ENCODE data around the gene CROCC.

Gene CROCC

DNA sequence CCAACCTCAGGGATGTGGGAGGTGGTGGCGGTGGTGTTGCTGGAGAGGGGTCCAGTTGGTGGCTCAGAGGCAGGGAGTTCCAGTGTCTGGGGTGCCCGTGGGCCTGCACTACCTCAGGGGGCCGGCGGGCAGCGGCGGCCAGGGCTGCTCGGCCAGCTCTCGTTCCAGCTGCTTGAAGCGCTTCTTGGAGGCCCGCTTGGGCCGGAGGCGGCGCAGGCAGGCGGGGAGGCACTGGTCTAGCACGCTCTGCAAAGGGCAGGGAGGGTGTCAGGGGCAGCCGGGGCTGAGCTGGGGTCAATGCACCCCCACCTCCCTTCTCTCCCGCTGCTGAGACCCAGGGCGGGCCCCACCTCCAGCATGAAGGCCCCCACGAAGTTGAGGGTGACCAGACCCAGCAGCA, 64.4 kb downstream of the CROCC start:
- TF ChIP-seq, protein P1, sequence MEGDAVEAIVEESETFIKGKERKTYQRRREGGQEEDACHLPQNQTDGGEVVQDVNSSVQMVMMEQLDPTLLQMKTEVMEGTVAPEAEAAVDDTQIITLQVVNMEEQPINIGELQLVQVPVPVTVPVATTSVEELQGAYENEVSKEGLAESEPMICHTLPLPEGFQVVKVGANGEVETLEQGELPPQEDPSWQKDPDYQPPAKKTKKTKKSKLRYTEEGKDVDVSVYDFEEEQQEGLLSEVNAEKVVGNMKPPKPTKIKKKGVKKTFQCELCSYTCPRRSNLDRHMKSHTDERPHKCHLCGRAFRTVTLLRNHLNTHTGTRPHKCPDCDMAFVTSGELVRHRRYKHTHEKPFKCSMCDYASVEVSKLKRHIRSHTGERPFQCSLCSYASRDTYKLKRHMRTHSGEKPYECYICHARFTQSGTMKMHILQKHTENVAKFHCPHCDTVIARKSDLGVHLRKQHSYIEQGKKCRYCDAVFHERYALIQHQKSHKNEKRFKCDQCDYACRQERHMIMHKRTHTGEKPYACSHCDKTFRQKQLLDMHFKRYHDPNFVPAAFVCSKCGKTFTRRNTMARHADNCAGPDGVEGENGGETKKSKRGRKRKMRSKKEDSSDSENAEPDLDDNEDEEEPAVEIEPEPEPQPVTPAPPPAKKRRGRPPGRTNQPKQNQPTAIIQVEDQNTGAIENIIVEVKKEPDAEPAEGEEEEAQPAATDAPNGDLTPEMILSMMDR (IDR thresholded peaks at IDR 0.05), result no peak
- Mint-ChIP-seq H3K4me1 (peaks cover 31% of the 10 kb centered on the region), H3K36me3 (ENCODE audit: low read depth) (no peaks in the 10 kb centered on the region), H3K27me3 (ENCODE audit: low read depth, poor library complexity) (peaks cover 3% of the 10 kb centered on the region), H3K9me3 (no peaks in the 10 kb centered on the region), H3K4me3 (no peak overlapping the region), H3K27ac (no peak overlapping the region)
- DNase-seq, result no peak

DNA sequence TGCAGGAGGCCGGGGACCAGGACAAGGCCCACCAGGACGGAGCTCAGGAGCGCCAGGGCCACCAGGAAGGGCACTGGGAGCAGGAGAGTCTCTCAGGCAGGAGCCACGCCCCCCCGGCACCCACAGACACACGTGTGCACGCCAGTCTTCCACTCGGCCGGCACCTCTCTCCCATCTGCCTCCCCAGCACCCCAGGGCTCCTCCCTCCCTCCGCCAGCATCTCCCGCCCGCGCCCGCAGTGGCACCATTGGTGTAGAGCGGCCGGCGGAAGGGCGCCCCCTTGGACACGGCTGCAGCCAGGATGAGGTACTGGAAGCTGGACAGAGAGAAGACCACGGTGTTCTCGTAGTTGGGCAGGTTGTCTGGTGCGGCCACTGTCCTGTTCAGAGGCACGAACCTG, 64.8 kb downstream of the CROCC start:
- H3K9me3 Mint-ChIP-seq, result no peaks in the 10 kb centered on the region
- H3K36me3 Mint-ChIP-seq (ENCODE audit: low read depth), result no peaks in the 10 kb centered on the region
- TF ChIP-seq, protein P1 (IDR thresholded peaks at IDR 0.05), result no peak
- H3K4me1 Mint-ChIP-seq, result peaks cover 27% of the 10 kb centered on the region
- H3K4me3 Mint-ChIP-seq, result no peak overlapping the region
- no peak overlapping the region for H3K27ac Mint-ChIP-seq
- no peak for DNase-seq
- H3K27me3 Mint-ChIP-seq (ENCODE audit: low read depth, poor library complexity), result peaks cover 1% of the 10 kb centered on the region

DNA sequence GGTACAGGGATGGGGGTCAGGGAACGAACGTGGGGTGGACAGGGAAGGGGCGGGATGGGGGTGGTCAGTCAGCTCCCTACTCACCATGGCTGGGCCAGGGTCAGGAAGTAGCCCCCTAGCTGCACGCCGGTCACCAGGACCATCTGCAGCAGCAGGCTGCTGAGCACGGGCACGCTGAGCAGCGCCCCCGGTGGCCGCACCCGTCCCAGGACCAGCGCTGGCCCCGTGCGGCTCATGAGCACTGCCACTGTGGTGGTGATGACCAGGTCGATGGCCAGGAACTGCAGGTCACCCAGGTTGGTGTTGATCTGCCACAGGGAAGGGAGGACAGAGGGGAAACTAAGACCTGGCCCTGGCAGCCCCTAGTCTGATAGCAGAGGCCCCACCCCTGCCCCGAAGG, 65.2 kb downstream of the CROCC start:
- TF ChIP-seq, protein P1 (IDR thresholded peaks at IDR 0.05), result peak; percentile 59
- Mint-ChIP-seq H3K9me3 (no peaks in the 10 kb centered on the region), H3K27me3 (ENCODE audit: low read depth, poor library complexity) (no peaks in the 10 kb centered on the region), H3K4me3 (no peak overlapping the region), H3K4me1 (peaks cover 24% of the 10 kb centered on the region), H3K36me3 (ENCODE audit: low read depth) (no peaks in the 10 kb centered on the region), H3K27ac (no peak overlapping the region)
- peak; percentile 68 for DNase-seq

DNA sequence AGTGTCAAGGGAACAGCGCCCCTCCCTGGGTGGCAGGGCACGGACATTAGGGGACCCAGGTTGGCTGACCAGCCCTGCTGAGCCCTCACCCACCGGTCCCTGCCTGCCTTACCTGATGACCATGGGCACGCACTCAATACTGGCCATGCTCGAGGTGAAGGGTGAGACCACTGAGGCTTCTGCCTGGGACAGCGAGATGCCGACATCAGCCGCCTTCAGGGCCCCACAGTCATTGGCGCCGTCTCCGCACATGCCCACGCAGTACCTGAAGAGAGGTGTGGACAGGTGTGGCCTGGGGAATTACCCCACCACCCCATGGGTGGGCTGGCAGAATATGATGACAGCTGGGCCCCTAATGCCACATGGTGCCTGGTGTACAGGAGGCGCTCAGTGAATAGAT, 66.5 kb downstream of the CROCC start:
- H3K27me3 Mint-ChIP-seq (ENCODE audit: low read depth, poor library complexity), result no peaks in the 10 kb centered on the region
- TF ChIP-seq, protein P1 (IDR thresholded peaks at IDR 0.05), result no peak

DNA sequence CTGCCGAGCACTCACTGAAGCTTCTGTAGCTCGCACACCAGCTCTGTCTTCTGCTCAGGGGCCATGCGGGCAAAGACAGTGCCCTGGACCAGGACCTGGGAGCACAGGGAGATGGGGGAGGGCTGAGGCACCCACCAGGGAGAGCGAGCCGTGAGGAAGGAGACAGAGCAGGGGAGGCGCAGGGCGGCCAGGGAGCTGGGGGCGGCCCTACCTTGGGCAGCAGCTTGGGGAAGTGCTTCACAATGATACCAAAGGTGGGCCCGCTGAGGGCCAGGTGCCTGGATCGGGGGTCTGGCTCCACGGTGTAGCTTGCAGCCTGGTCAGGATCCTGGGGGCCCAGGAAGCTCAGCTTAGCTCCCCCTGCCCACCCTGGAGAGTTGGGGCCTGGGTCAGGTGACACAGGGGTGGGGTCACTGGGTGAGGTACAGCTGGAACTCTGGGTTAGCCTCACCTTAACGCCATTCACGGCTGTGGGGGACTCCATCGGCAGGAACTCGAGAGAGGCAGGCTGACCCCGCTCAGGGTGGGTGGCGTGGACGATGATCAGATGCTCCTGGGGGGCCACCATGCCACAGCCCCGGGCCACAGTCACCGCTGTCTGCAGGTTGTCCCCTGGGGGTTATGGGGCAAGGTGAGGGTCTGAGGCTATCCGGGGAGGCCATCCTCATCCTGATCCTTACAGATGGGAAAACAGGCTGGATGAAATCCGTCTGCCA, 68.1 kb downstream of the CROCC start:
- Mint-ChIP-seq H3K27me3 (ENCODE audit: low read depth, poor library complexity) (no peaks in the 10 kb centered on the region), H3K27ac (no peak overlapping the region), H3K4me1 (peaks cover 4% of the 10 kb centered on the region), H3K9me3 (no peaks in the 10 kb centered on the region), H3K4me3 (no peak overlapping the region), H3K36me3 (ENCODE audit: low read depth) (no peaks in the 10 kb centered on the region)
- DNase-seq, result no peak
- TF ChIP-seq, protein P1 (IDR thresholded peaks at IDR 0.05), result no peak

More for the DNA sequence above, 66.5 kb downstream of the CROCC start:
- H3K4me3 Mint-ChIP-seq, result no peak overlapping the region
- no peaks in the 10 kb centered on the region for H3K9me3 Mint-ChIP-seq
- DNase-seq, result no peak
- H3K27ac Mint-ChIP-seq, result no peak overlapping the region
- H3K36me3 Mint-ChIP-seq (ENCODE audit: low read depth), result no peaks in the 10 kb centered on the region
- peaks cover 11% of the 10 kb centered on the region for H3K4me1 Mint-ChIP-seq

DNA sequence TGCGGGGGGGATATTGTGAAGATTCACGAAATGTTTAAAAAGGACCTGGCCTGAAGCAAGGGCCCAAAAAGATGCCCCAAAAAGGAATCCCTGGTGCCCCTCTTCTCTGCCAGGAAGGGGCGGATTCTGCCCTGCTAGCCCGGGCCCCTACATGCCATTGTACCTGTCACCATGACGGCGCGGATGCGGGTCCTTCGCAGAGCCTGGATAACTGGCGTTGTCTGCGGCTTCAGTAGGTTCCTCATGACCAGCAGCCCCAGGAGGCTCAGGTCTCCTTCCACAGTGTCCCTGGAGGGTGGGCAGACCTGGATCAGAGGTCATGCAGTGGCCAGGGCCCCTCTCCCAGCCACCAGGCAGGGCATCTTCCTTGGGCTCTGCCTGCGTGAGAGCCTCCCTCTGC, 69.8 kb downstream of the CROCC start:
- Mint-ChIP-seq H3K27ac (no peak overlapping the region), H3K4me3 (no peak overlapping the region), H3K36me3 (ENCODE audit: low read depth) (no peaks in the 10 kb centered on the region), H3K9me3 (no peaks in the 10 kb centered on the region), H3K27me3 (ENCODE audit: low read depth, poor library complexity) (no peaks in the 10 kb centered on the region), H3K4me1 (no peaks in the 10 kb centered on the region)
- no peak for DNase-seq
- TF ChIP-seq, protein P1 (IDR thresholded peaks at IDR 0.05), result no peak
